LNCAP (cell line): ENCODE measurements around the gene OSBPL8.

Experiments used
- CTCF ChIP-seq: fragments of 450-650 bp; IDR thresholded peaks from 2 replicates; pipeline ENCODE4 v1.5.1; 2017; ENCODE audit warnings: mild to moderate bottlenecking

The OSBPL8 gene

GRCh38 chr12:76387614-76388013 is 172.0 kb downstream of the OSBPL8 start:
- TF ChIP-seq CTCF = no peak

- TF ChIP-seq CTCF = no peak
Measured at GRCh38 chr12:76384560-76384959, 175.0 kb downstream of the OSBPL8 start.

GRCh38 chr12:76383988-76384387 is 175.6 kb downstream of the OSBPL8 start:
- TF ChIP-seq CTCF = no peak

- no peak for TF ChIP-seq CTCF
Measured at GRCh38 chr12:76379261-76379660, 180.3 kb downstream of the OSBPL8 start.

GRCh38 chr12:76375939-76376338 is 183.6 kb downstream of the OSBPL8 start:
- TF ChIP-seq CTCF = no peak

- TF ChIP-seq CTCF = no peak
Measured at GRCh38 chr12:76375470-76375869, 184.1 kb downstream of the OSBPL8 start.

GRCh38 chr12:76374386-76375020 is 185.1 kb downstream of the OSBPL8 start:
- no peak for TF ChIP-seq CTCF

GRCh38 chr12:76368230-76368629 is 191.3 kb downstream of the OSBPL8 start:
- TF ChIP-seq CTCF = no peak
